ENCODE results near the gene MIDN.

MIDN gene

GRCh38 chr19:1243768-1244692 lies 4.4 kb upstream of the MIDN start (continued):
- TF ChIP-seq ZNF670 (tag by site-specific recombination; IDR thresholded peaks at IDR 0.05; ENCODE audit: low read depth) (no peak), ZBTB49 (tag by site-specific recombination; IDR thresholded peaks at IDR 0.05; ENCODE audit: low read depth) (no peak), ZNF747 (tag by site-specific recombination; IDR thresholded peaks at IDR 0.05) (no peak), SALL2 (tag by site-specific recombination; IDR thresholded peaks at IDR 0.05; ENCODE audit: borderline replicate concordance) (no peak), ZBTB17 (tag by site-specific recombination; IDR thresholded peaks at IDR 0.05) (no peak), ZXDB (tag by site-specific recombination; IDR thresholded peaks at IDR 0.05) (peak; percentile 23; the same call in 1 of the 2 replicates), KLF1 (tag by site-specific recombination; IDR thresholded peaks at IDR 0.05) (no peak), ZNF555 (tag by site-specific recombination; conservative IDR thresholded peaks at IDR 0.05) (no peak), MEIS1 (CRISPR knock-in tag; IDR thresholded peaks at IDR 0.05; ENCODE audit: borderline replicate concordance) (no peak), SP2 (tag by site-specific recombination; IDR thresholded peaks at IDR 0.05) (no peak), ZNF366 (tag by site-specific recombination; conservative IDR thresholded peaks at IDR 0.05) (no peak), ZBTB1 (tag by site-specific recombination; IDR thresholded peaks at IDR 0.05) (no peak), ZBTB20 (tag by site-specific recombination; IDR thresholded peaks at IDR 0.05) (peak; percentile 23; the same call in 1 of the 2 replicates), ZNF354C (tag by site-specific recombination; IDR thresholded peaks at IDR 0.05; ENCODE audit: borderline replicate concordance, low read depth) (no peak), ZNF623 (tag by site-specific recombination; IDR thresholded peaks at IDR 0.05) (no peak), ZNF221 (tag by site-specific recombination; IDR thresholded peaks at IDR 0.05; ENCODE audit: borderline replicate concordance) (no peak), GFI1B (tag by site-specific recombination; IDR thresholded peaks at IDR 0.05) (no peak), ZNF626 (tag by site-specific recombination; IDR thresholded peaks at IDR 0.05) (no peak), ZNF488 (tag by site-specific recombination; IDR thresholded peaks at IDR 0.05) (no peak), GLIS2 (tag by site-specific recombination; IDR thresholded peaks at IDR 0.05) (peak; percentile 51; the same call in 1 of the 2 replicates), ZNF274 (IDR thresholded peaks at IDR 0.05; ENCODE audit: low read length) (no peak), ZNF274 (tag by site-specific recombination; IDR thresholded peaks at IDR 0.05; ENCODE audit: borderline replicate concordance) (no peak), ZNF202 (tag by site-specific recombination; IDR thresholded peaks at IDR 0.05; ENCODE audit: borderline replicate concordance) (no peak), ZFHX2 (tag by site-specific recombination; conservative IDR thresholded peaks at IDR 0.05) (no peak), ZNF140 (tag by site-specific recombination; IDR thresholded peaks at IDR 0.05) (no peak), ZIC2 (tag by site-specific recombination; IDR thresholded peaks at IDR 0.05) (no peak; the same call in 1 of the 2 replicates), BCL11A (tag by site-specific recombination; IDR thresholded peaks at IDR 0.05; ENCODE audit: low read depth) (peak; percentile 18; the same call in 1 of the 2 replicates), MYNN (tag by site-specific recombination; IDR thresholded peaks at IDR 0.05; ENCODE audit: borderline replicate concordance) (no peak), ZBTB48 (tag by site-specific recombination; IDR thresholded peaks at IDR 0.05) (peak; percentile 43; the same call in 1 of the 2 replicates), ZNF433 (tag by site-specific recombination; IDR thresholded peaks at IDR 0.05; ENCODE audit: low read depth) (no peak), ZNF792 (tag by site-specific recombination; IDR thresholded peaks at IDR 0.05) (no peak)
- TF ChIP-seq, protein P1, sequence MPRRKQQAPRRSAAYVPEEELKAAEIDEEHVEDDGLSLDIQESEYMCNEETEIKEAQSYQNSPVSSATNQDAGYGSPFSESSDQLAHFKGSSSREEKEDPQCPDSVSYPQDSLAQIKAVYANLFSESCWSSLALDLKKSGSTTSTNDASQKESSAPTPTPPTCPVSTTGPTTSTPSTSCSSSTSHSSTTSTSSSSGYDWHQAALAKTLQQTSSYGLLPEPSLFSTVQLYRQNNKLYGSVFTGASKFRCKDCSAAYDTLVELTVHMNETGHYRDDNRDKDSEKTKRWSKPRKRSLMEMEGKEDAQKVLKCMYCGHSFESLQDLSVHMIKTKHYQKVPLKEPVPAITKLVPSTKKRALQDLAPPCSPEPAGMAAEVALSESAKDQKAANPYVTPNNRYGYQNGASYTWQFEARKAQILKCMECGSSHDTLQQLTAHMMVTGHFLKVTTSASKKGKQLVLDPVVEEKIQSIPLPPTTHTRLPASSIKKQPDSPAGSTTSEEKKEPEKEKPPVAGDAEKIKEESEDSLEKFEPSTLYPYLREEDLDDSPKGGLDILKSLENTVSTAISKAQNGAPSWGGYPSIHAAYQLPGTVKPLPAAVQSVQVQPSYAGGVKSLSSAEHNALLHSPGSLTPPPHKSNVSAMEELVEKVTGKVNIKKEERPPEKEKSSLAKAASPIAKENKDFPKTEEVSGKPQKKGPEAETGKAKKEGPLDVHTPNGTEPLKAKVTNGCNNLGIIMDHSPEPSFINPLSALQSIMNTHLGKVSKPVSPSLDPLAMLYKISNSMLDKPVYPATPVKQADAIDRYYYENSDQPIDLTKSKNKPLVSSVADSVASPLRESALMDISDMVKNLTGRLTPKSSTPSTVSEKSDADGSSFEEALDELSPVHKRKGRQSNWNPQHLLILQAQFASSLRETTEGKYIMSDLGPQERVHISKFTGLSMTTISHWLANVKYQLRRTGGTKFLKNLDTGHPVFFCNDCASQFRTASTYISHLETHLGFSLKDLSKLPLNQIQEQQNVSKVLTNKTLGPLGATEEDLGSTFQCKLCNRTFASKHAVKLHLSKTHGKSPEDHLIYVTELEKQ (tag by site-specific recombination; IDR thresholded peaks at IDR 0.05; ENCODE audit: borderline replicate concordance): no peak
- TF ChIP-seq, protein P2, sequence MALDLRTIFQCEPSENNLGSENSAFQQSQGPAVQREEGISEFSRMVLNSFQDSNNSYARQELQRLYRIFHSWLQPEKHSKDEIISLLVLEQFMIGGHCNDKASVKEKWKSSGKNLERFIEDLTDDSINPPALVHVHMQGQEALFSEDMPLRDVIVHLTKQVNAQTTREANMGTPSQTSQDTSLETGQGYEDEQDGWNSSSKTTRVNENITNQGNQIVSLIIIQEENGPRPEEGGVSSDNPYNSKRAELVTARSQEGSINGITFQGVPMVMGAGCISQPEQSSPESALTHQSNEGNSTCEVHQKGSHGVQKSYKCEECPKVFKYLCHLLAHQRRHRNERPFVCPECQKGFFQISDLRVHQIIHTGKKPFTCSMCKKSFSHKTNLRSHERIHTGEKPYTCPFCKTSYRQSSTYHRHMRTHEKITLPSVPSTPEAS (tag by site-specific recombination; IDR thresholded peaks at IDR 0.05): no peak
